GM12878 (cell line): ENCODE results near the gene RPP40. TPM values are rescaled to one million over a fixed set of nuclear protein-coding genes. Genes with fewer than 3 reads are reported as not detected.

Experiments used
- ATAC-seq: fragments of 200-7000 bp; cut with Tn5 transposase; 3 replicates; pipeline ENCODE4 v1.9.1; 2020; ENCODE audit warnings: mild to moderate bottlenecking, moderate library complexity
- BruUV-seq: library from RNA; stranded (reverse); fragments of 400-500 nt; replicated peaks from 2 replicates; lab custom pipeline; 2021; lab: Mats Ljungman, UMichigan
- CTCF ChIA-PET: fragments of 300-600 bp; sonication (Branson Sonifier 250); formaldehyde crosslinking; extraction: SDS; loops from one replicate; lab custom pipeline; 2021; ENCODE audit warnings: inconsistent platforms; lab: Yijun Ruan, JAX
- POLR2A ChIA-PET: fragments of 350-600 bp; formaldehyde crosslinking; extraction: SDS; loops from one replicate; lab custom pipeline; 2021; ENCODE audit warnings: inconsistent platforms; lab: Charles Lee
- RAD21 ChIA-PET: fragments of 300-600 bp; sonication (Branson Sonifier 250); formaldehyde crosslinking; loops from one replicate; lab custom pipeline; 2023; ENCODE audit warnings: antibody characterized with exemption; ENCODE audit not compliant: unreplicated experiment; lab: Charles Lee
- SMC1A ChIA-PET: fragments of 300-600 bp; sonication (Branson Sonifier 250); formaldehyde crosslinking; loops from one replicate; lab custom pipeline; 2023; ENCODE audit not compliant: unreplicated experiment, uncharacterized antibody; lab: Charles Lee
- DNase-seq: peaks from one replicate; pipeline ENCODE4 v3.0.0-alpha.2; 2011; ENCODE audit warnings: low read depth, low spot score
- FAIRE-seq: peaks from 3 replicates; lab custom pipeline; 2011; peaks lifted over from hg19 to GRCh38; lab: Jason Lieb, UNC
- H2AFZ ChIP-seq: 2 replicates; pipeline ENCODE4 v1.6.0; 2011; ENCODE audit warnings: low read depth, low read length, control low read depth; ENCODE audit not compliant: control insufficient read depth
- H3K27ac ChIP-seq: 2 replicates; pipeline ENCODE4 v1.5.1; 2011; ENCODE audit warnings: control low read depth; ENCODE audit not compliant: control insufficient read depth, insufficient read depth
- H3K27me3 ChIP-seq, 2 experiments: replicated peaks in 1 of 2; 2 replicates each; pipeline versions ENCODE4 v1.6.0 to v1.6.1; 2011; ENCODE audit warnings: low read length in 1 of 2; ENCODE audit not compliant: control insufficient read depth in 2 of 2, insufficient read depth in 2 of 2
- H3K36me3 ChIP-seq, 2 experiments: 2 replicates each; pipeline ENCODE4 v1.5.1; 2011; ENCODE audit warnings: low read length in 1 of 2; ENCODE audit not compliant: control insufficient read depth in 2 of 2, insufficient read depth in 2 of 2
- H3K4me1 ChIP-seq: 2 replicates; pipeline ENCODE4 v1.6.1; 2011; ENCODE audit warnings: mild to moderate bottlenecking, low read length, moderate library complexity, mixed read lengths; ENCODE audit not compliant: control insufficient read depth, insufficient read depth
- H3K4me2 ChIP-seq: 2 replicates; pipeline ENCODE4 v1.6.0; 2011; ENCODE audit warnings: control low read depth; ENCODE audit not compliant: control insufficient read depth, insufficient read depth
- H3K4me3 ChIP-seq: fragments of 200-600 bp; sonication (generic); 2 replicates; pipeline ENCODE4 v1.5.1; 2016
- H3K79me2 ChIP-seq: 2 replicates; pipeline ENCODE4 v1.6.0; 2011; ENCODE audit warnings: low read length; ENCODE audit not compliant: control insufficient read depth, insufficient read depth
- H3K9ac ChIP-seq: 2 replicates; pipeline ENCODE4 v1.8.0; 2011; ENCODE audit warnings: low read length, control low read depth, mixed read lengths; ENCODE audit not compliant: control insufficient read depth, insufficient read depth
- H3K9me3 ChIP-seq: replicated peaks from 3 replicates; pipeline ENCODE4 v1.5.1; 2011; ENCODE audit warnings: mild to moderate bottlenecking, low read length; ENCODE audit not compliant: control insufficient read depth, insufficient read depth
- H4K20me1 ChIP-seq: 2 replicates; pipeline ENCODE4 v1.6.0; 2011; ENCODE audit not compliant: control insufficient read depth, insufficient read depth
- BCL3 ChIP-seq: IDR thresholded peaks from 2 replicates; pipeline ENCODE4 v1.6.1; 2011; ENCODE audit warnings: borderline replicate concordance, low read depth, mild to moderate bottlenecking, moderate library complexity, low read length; ENCODE audit not compliant: insufficient read depth, poor library complexity, severe bottlenecking
- BMI1 ChIP-seq: fragments of 450-650 bp; IDR thresholded peaks from 2 replicates; pipeline ENCODE4 v1.6.1; 2016; ENCODE audit warnings: mild to moderate bottlenecking, moderate library complexity, borderline replicate concordance
- CBX5 ChIP-seq: sonication (generic); IDR thresholded peaks from 2 replicates; pipeline ENCODE4 v1.6.1; 2016; ENCODE audit warnings: low read depth, moderate library complexity, mild to moderate bottlenecking, inconsistent platforms
- IRF5 ChIP-seq: fragments of 450-650 bp; IDR thresholded peaks from 2 replicates; pipeline ENCODE4 v1.6.1; 2017; ENCODE audit warnings: borderline replicate concordance
- SMC3 ChIP-seq: IDR thresholded peaks from 2 replicates; pipeline ENCODE4 v1.6.1; 2011; ENCODE audit warnings: low read length, improper control_type of control experiment, borderline replicate concordance
- SREBF2 ChIP-seq: IDR thresholded peaks from 2 replicates; pipeline ENCODE4 v1.6.1; 2012; ENCODE audit warnings: mild to moderate bottlenecking, low read length
- TARDBP ChIP-seq: IDR thresholded peaks from 2 replicates; pipeline ENCODE4 v1.6.1; 2016; ENCODE audit warnings: borderline replicate concordance
- ZBED1 ChIP-seq: IDR thresholded peaks from 2 replicates; pipeline ENCODE4 v1.6.1; 2016; ENCODE audit warnings: borderline replicate concordance
- ZBTB33 ChIP-seq: fragments of 450-650 bp; IDR thresholded peaks from 2 replicates; pipeline ENCODE4 v1.6.1; 2017; ENCODE audit warnings: mild to moderate bottlenecking
- WGBS: methylation state at CpG from one replicate; pipeline ENCODE4 v1.1.6; 2016; ENCODE audit warnings: low lambda C conversion rate; ENCODE audit not compliant: insufficient replicate concordance, insufficient coverage; ENCODE audit errors: missing lambda C conversion rate; 5-methylcytosine and 5-hydroxymethylcytosine counted together
- in situ Hi-C: fragments of 300-500 bp; cut with MboI; formaldehyde crosslinking; loops from 9 replicates; pipeline ENCODE4 v1.14.3; 2018; ENCODE audit warnings: mixed read lengths
- intact Hi-C: fragments of 100-400 bp; cut with micrococcal nuclease; formaldehyde crosslinking; loops from one replicate; pipeline ENCODE4 v1.14.2; 2022; ENCODE audit not compliant: unreplicated experiment
- polyA plus RNA-seq, 11 experiments: library from polyadenylated mRNA; depleted of rRNA in 4 of 11; unstranded in 6 of 11; stranded (reverse) in 5 of 11; fragments of >200 nt; fragmentation: Nextera tagmentation in 4 of 11; fragmentation: Illumina TruSeq in 1 of 11; extraction: Ambion mirVana in 4 of 11; extraction: Trizol in 1 of 11; gene quantifications; 1 replicate in 1 of 11; 2 replicates in 10 of 11; pipeline versions ENCODE4 v1.2.1 to v1.2.3, GENCODE V29; 2011 to 2016; ENCODE audit warnings: inconsistent platforms in 2 of 11, missing spikeins in 2 of 11, low read depth in 1 of 11
- total RNA-seq, 4 experiments: library from RNA; depleted of rRNA in 3 of 4; stranded (reverse); fragments of >200 nt in 3 of 4; fragmentation: Illumina TruSeq in 1 of 4; extraction: Trizol in 1 of 4; gene quantifications; 2 replicates each; pipeline versions ENCODE4 v1.2.1 to v1.2.3, GENCODE V29; 2013 to 2021

The RPP40 gene
- total and polyA plus RNA-seq, 10 of the 15 experiments (the other 5 are each of a cell fraction or from before 2014, with no cell fraction given) = 5.6 to 46.3 (median 21.7) TPM

- ChIA-PET CTCF (no interaction called here), RAD21 (no interaction called here), POLR2A (no interaction called here), SMC1A (no interaction called here)
- Histone ChIP-seq H3K9ac (no peak overlapping the region), H4K20me1 (no peaks in the 10 kb centered on the region; the same call in 1 of the 2 replicates), H3K36me3 (peaks cover 7 to 17% of the 10 kb centered on the region in 2 experiments; a peak in 3 of 4 replicates), H3K79me2 (no peaks in the 10 kb centered on the region), H3K4me3 (no peak overlapping the region), H3K4me2 (no peak overlapping the region), H3K4me1 (no peaks in the 10 kb centered on the region), H3K27me3 (no peaks in the 10 kb centered on the region), H3K27ac (no peak overlapping the region), H3K9me3 (no peaks in the 10 kb centered on the region), H2AFZ (no peak overlapping the region)
- no peak for TF ChIP-seq IRF5
- no peak for TF ChIP-seq ZBED1
- TF ChIP-seq SREBF2 = no peak
- TF ChIP-seq BCL3 = no peak
- TF ChIP-seq SMC3 = no peak
- TF ChIP-seq BMI1 = no peak
- no peak for TF ChIP-seq CBX5
- no peak for TF ChIP-seq ZBTB33
- TF ChIP-seq TARDBP = no peak
- no peak for FAIRE-seq
- DNase-seq = no peak
- in situ Hi-C loops (no loop called here), intact Hi-C loops (no loop called here)
- no TSS peak for BruUV-seq
- no peak for ATAC-seq
- 97% methylated on average over 12 of the region's 12 CpGs for WGBS
Observed at GRCh38 chr6:4953440-4953839, 50.4 kb downstream of the RPP40 start.
